ENCODE measurements around the gene NSG1. TPM values are rescaled to one million over a fixed set of nuclear protein-coding genes. Genes with fewer than 3 reads are reported as not detected.

Gene NSG1
- total RNA-seq, 1 experiment from 2014 or later: not detected

DNA sequence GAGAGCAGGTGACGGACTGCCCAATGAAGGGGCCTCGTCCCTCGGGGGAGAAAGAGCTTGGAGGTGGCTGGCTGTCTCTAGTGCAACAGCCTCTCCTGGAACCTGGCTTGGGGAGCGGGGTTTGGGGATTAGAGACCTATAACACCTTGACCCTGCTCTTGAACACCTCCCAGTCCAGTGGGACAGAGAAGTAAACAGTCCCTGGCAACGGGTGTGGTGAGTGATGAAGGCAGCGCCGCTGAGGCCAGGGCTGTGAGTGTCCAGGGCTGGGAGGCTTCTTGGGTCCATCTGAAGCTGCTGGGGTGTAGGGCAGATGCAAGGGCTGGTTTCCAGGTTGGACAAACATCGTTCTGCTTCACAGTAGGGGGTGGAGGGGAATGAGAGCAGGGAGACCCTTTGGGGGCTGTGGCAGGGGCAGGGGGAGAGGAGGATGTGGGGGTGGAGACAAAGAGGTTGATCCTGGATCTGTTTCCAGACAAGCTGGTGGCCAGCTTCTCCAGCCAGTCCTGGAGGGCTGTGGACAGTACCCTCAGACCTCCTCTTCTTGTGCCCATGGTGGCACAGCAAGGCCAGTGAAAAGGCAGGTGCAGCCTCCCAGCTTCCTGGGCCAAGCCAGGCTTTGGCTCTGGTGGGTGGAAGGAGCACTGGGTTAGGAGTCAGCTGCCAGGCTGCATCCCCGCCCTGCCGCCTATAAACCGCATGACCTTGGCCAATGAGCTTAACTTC lies 3.8 kb downstream of the NSG1 start:
- H3K4me2 ChIP-seq: no peak overlapping the region
- POLR2A ChIA-PET (ENCODE audit: unreplicated experiment): no interaction called here
- BruUV-seq (replicated peaks): no TSS peak

DNA sequence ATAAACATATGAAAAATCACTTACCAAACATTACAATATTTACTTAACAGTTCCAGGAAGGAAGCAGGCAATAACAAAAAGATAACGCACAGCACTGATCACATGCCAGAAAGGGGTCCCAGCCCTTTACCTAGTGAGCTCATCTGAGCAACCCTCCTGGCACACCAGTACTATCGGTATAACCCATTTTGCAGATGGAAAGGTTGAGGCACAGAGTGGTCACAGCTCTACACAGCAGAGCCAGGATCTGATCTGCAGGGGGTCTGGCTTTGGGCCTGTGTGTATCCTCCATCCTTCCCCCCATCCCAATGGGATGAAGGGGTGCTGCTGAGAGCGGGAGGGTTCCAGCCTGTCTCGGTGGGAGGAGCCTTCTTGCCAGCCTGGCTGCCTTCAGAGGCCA lies 5.0 kb downstream of the NSG1 start:
- intact Hi-C loops (cut with micrococcal nuclease; ENCODE audit: unreplicated experiment): no loop called here
- ChIA-PET POLR2A (ENCODE audit: unreplicated experiment) (no interaction called here), CTCF (no interaction called here)
- no peak for TF ChIP-seq EZH2 (IDR thresholded peaks at IDR 0.05; ENCODE audit: low read depth)
- TF ChIP-seq, protein P1, sequence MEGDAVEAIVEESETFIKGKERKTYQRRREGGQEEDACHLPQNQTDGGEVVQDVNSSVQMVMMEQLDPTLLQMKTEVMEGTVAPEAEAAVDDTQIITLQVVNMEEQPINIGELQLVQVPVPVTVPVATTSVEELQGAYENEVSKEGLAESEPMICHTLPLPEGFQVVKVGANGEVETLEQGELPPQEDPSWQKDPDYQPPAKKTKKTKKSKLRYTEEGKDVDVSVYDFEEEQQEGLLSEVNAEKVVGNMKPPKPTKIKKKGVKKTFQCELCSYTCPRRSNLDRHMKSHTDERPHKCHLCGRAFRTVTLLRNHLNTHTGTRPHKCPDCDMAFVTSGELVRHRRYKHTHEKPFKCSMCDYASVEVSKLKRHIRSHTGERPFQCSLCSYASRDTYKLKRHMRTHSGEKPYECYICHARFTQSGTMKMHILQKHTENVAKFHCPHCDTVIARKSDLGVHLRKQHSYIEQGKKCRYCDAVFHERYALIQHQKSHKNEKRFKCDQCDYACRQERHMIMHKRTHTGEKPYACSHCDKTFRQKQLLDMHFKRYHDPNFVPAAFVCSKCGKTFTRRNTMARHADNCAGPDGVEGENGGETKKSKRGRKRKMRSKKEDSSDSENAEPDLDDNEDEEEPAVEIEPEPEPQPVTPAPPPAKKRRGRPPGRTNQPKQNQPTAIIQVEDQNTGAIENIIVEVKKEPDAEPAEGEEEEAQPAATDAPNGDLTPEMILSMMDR (conservative IDR thresholded peaks at IDR 0.05): no peak
- Histone ChIP-seq H2AFZ (no peak overlapping the region), H3K9me3 (ENCODE audit: insufficient read depth, low read depth) (no peaks in the 10 kb centered on the region), H3K4me1 (replicated peaks; ENCODE audit: insufficient read depth) (no peaks in the 10 kb centered on the region), H3F3A (ENCODE audit: insufficient read depth, low read depth) (no peaks in the 10 kb centered on the region), H3K27ac (no peak overlapping the region), H4K20me1 (ENCODE audit: insufficient read depth) (no peaks in the 10 kb centered on the region), H3K27me3 (ENCODE audit: insufficient read depth, low read depth) (peaks cover 61% of the 10 kb centered on the region), H3K9me2 (ENCODE audit: insufficient read depth) (no peaks in the 10 kb centered on the region), H3K79me2 (ENCODE audit: low read depth) (no peaks in the 10 kb centered on the region), H3K4me3 (no peak overlapping the region), H3K36me3 (ENCODE audit: low read depth) (no peaks in the 10 kb centered on the region), H3K4me2 (no peak overlapping the region)
- DNase-seq: no peak
- no TSS peak for BruUV-seq (replicated peaks)

More for the DNA sequence above, 3.8 kb downstream of the NSG1 start:
- no peak for DNase-seq
- Histone ChIP-seq H3K9me3 (ENCODE audit: insufficient read depth, low read depth) (no peaks in the 10 kb centered on the region), H3K27me3 (ENCODE audit: insufficient read depth, low read depth) (peaks cover 50% of the 10 kb centered on the region), H3K27ac (no peak overlapping the region), H4K20me1 (ENCODE audit: insufficient read depth) (no peaks in the 10 kb centered on the region), H3K79me2 (ENCODE audit: low read depth) (no peaks in the 10 kb centered on the region), H3K4me1 (replicated peaks; ENCODE audit: insufficient read depth) (no peaks in the 10 kb centered on the region), H3K9me2 (ENCODE audit: insufficient read depth) (no peaks in the 10 kb centered on the region), H3F3A (ENCODE audit: insufficient read depth, low read depth) (no peaks in the 10 kb centered on the region), H3K36me3 (ENCODE audit: low read depth) (no peaks in the 10 kb centered on the region), H2AFZ (no peak overlapping the region), H3K4me3 (no peak overlapping the region)
- TF ChIP-seq EZH2 (IDR thresholded peaks at IDR 0.05; ENCODE audit: low read depth): no peak
- TF ChIP-seq, protein P1 (conservative IDR thresholded peaks at IDR 0.05): no peak
- intact Hi-C loops (cut with micrococcal nuclease; ENCODE audit: unreplicated experiment): no loop called here
- CTCF ChIA-PET: no interaction called here

DNA sequence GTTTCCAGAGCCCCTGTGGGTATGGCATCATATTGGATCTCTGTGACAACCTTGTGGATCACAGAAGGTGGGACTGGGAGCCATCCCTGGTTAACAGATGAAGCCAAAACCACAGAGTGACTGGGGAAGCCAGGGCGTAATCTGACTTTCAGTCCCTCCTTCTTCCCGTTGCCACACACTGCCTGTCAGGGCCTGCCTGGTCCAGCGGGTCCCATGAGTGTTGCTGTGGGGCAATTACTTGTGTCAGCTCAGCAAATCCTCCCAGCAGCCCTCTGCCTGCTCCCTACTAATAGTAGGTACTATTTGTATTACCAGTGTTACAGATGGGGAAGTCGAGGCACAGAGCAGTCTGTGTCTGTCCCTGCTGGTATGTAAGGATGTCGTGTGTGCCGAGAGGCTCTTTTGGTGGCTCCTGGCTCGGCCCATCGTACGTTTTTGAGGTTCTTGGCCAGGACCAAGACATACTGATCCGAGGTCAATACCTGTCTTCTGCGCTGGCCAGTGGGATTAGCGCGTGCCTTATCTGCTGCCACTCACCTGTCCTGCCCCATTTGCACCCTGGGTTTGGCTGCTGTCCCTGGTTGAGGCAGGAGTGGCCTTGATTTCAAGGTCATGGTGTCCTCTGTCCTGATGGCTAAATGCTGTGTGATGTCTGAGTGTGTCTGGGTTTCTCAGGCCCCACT lies 5.7 kb downstream of the NSG1 start:
- Histone ChIP-seq H2AFZ (no peak overlapping the region), H3K79me2 (ENCODE audit: low read depth) (no peaks in the 10 kb centered on the region), H3K36me3 (ENCODE audit: low read depth) (no peaks in the 10 kb centered on the region), H3K4me2 (no peak overlapping the region), H3K9me3 (ENCODE audit: insufficient read depth, low read depth) (no peaks in the 10 kb centered on the region), H3K27me3 (ENCODE audit: insufficient read depth, low read depth) (peaks cover 61% of the 10 kb centered on the region), H3K4me3 (no peak overlapping the region), H3F3A (ENCODE audit: insufficient read depth, low read depth) (no peaks in the 10 kb centered on the region), H3K27ac (no peak overlapping the region), H4K20me1 (ENCODE audit: insufficient read depth) (no peaks in the 10 kb centered on the region), H3K9me2 (ENCODE audit: insufficient read depth) (no peaks in the 10 kb centered on the region), H3K4me1 (replicated peaks; ENCODE audit: insufficient read depth) (no peaks in the 10 kb centered on the region)
- no TSS peak for BruUV-seq (replicated peaks)
- CTCF ChIA-PET: no interaction called here
- POLR2A ChIA-PET (ENCODE audit: unreplicated experiment): no interaction called here
- TF ChIP-seq, protein P1 (conservative IDR thresholded peaks at IDR 0.05): no peak
- no peak for TF ChIP-seq EZH2 (IDR thresholded peaks at IDR 0.05; ENCODE audit: low read depth)
- intact Hi-C loops (cut with micrococcal nuclease; ENCODE audit: unreplicated experiment): no loop called here
- no peak for DNase-seq
